Trophoblast cell (in vitro differentiated cells and primary cell): ENCODE measurements around the gene SIPA1L3.

Source experiments
- DNase-seq, 2 donors: peaks; one replicate each; pipeline ENCODE4 v3.0.0-alpha.2; 2016
- H2AFZ ChIP-seq: 2 replicates; pipeline ENCODE4 v1.6.1; 2013; ENCODE audit warnings: low read length, moderate library complexity, mild to moderate bottlenecking; ENCODE audit not compliant: insufficient read depth, poor library complexity
- H2AK5ac ChIP-seq: 2 replicates; pipeline ENCODE4 v1.6.1; 2013; ENCODE audit warnings: mild to moderate bottlenecking, low read length
- H2BK120ac ChIP-seq: 2 replicates; pipeline ENCODE4 v1.6.1; 2013; ENCODE audit warnings: low read length, mild to moderate bottlenecking, moderate library complexity; ENCODE audit not compliant: insufficient read depth, poor library complexity
- H2BK12ac ChIP-seq: 2 replicates; pipeline ENCODE4 v1.6.1; 2013; ENCODE audit warnings: mild to moderate bottlenecking, low read length, moderate library complexity
- H2BK5ac ChIP-seq: 2 replicates; pipeline ENCODE4 v1.6.1; 2013; ENCODE audit warnings: low read length, low read depth, moderate library complexity, mild to moderate bottlenecking; ENCODE audit not compliant: poor library complexity
- H3K14ac ChIP-seq: 2 replicates; pipeline ENCODE4 v1.6.1; 2013; ENCODE audit warnings: mild to moderate bottlenecking, low read length
- H3K18ac ChIP-seq: 2 replicates; pipeline ENCODE4 v1.6.1; 2013; ENCODE audit warnings: mild to moderate bottlenecking, low read length
- H3K23ac ChIP-seq: 2 replicates; pipeline ENCODE4 v1.6.1; 2013; ENCODE audit warnings: low read length
- H3K27ac ChIP-seq: 2 replicates; pipeline ENCODE4 v1.5.1; 2013; ENCODE audit warnings: low read depth, mild to moderate bottlenecking, inconsistent platforms, low read length, moderate library complexity
- H3K27me3 ChIP-seq: 2 replicates; pipeline ENCODE4 v1.6.1; 2013; ENCODE audit warnings: inconsistent platforms, mild to moderate bottlenecking, low read length, moderate library complexity; ENCODE audit not compliant: insufficient read depth
- H3K36me3 ChIP-seq, 2 experiments: 1 replicate in 1 of 2; 2 replicates in 1 of 2; pipeline ENCODE4 v1.6.1; 2013; ENCODE audit warnings: low read length in 2 of 2, mild to moderate bottlenecking in 2 of 2, moderate library complexity in 1 of 2; ENCODE audit not compliant: insufficient read depth in 2 of 2, control insufficient read depth in 1 of 2
- H3K4ac ChIP-seq: 2 replicates; pipeline ENCODE4 v1.6.1; 2013; ENCODE audit warnings: low read depth, mild to moderate bottlenecking, low read length, moderate library complexity
- H3K4me1 ChIP-seq, 2 experiments: 1 replicate in 1 of 2; 2 replicates in 1 of 2; pipeline ENCODE4 v1.6.1; 2013; ENCODE audit warnings: low read length in 2 of 2, mild to moderate bottlenecking in 2 of 2, moderate library complexity in 1 of 2; ENCODE audit not compliant: insufficient read depth in 2 of 2, control insufficient read depth in 1 of 2
- H3K4me2 ChIP-seq: 2 replicates; pipeline ENCODE4 v1.6.1; 2013; ENCODE audit warnings: inconsistent platforms, mild to moderate bottlenecking, low read length, moderate library complexity
- H3K4me3 ChIP-seq: 2 replicates; pipeline ENCODE4 v1.5.1; 2013; ENCODE audit warnings: mild to moderate bottlenecking, low read depth, low read length, inconsistent platforms
- H3K79me1 ChIP-seq: one replicate; pipeline ENCODE4 v1.6.1; 2013; ENCODE audit warnings: low read length
- H3K79me2 ChIP-seq: 2 replicates; pipeline ENCODE4 v1.6.1; 2013; ENCODE audit warnings: low read length, mild to moderate bottlenecking; ENCODE audit not compliant: control insufficient read depth, insufficient read depth, poor library complexity
- H3K9ac ChIP-seq: 2 replicates; pipeline ENCODE4 v1.6.1; 2013; ENCODE audit warnings: mild to moderate bottlenecking, low read length
- H3K9me3 ChIP-seq: 2 replicates; pipeline ENCODE4 v1.6.1; 2013; ENCODE audit warnings: low read depth, mild to moderate bottlenecking, control low read depth, inconsistent platforms, low read length; ENCODE audit not compliant: insufficient read depth
- H4K12ac ChIP-seq: 2 replicates; pipeline ENCODE4 v1.6.1; 2013; ENCODE audit warnings: low read depth, mild to moderate bottlenecking, low read length, moderate library complexity
- H4K8ac ChIP-seq: 2 replicates; pipeline ENCODE4 v1.6.1; 2013; ENCODE audit warnings: low read depth, mild to moderate bottlenecking, low read length, moderate library complexity
- H4K91ac ChIP-seq: one replicate; pipeline ENCODE4 v1.6.1; 2013; ENCODE audit warnings: low read depth, mild to moderate bottlenecking, low read length, moderate library complexity
- WGBS: extraction: QIAGEN DNeasy Blood & Tissue Kit; methylation state at CpG from one replicate; pipeline ENCODE4 v1.1.7; 2013; ENCODE audit warnings: missing lambda C conversion rate; ENCODE audit not compliant: insufficient read length, insufficient coverage; ENCODE audit errors: extremely low coverage; 5-methylcytosine and 5-hydroxymethylcytosine counted together

SIPA1L3 gene

GRCh38 chr19:38221421-38221820 is 314.4 kb downstream of the SIPA1L3 start:
- Histone ChIP-seq H3K9me3 (peaks cover 4% of the 10 kb centered on the region), H2BK5ac (no peak overlapping the region), H4K8ac (no peak overlapping the region), H2BK12ac (no peak overlapping the region), H3K14ac (no peak overlapping the region), H3K4ac (no peak overlapping the region), H3K79me1 (no peaks in the 10 kb centered on the region), H3K18ac (no peak overlapping the region), H3K4me1 (peaks cover 5 to 8% of the 10 kb centered on the region in 2 experiments), H4K12ac (no peak overlapping the region), H3K27me3 (no peaks in the 10 kb centered on the region), H2AK5ac (no peak overlapping the region), H3K27ac (no peak overlapping the region), H3K4me2 (no peak overlapping the region), H3K4me3 (no peak overlapping the region), H3K36me3 (peaks cover 0 to 1% of the 10 kb centered on the region in 2 experiments), H4K91ac (no peak overlapping the region), H3K23ac (no peak overlapping the region), H2AFZ (no peak overlapping the region), H2BK120ac (no peak overlapping the region), H3K79me2 (peaks cover 2% of the 10 kb centered on the region), H3K9ac (no peak overlapping the region)
- no CpG with 5 or more reads among the region's 6 CpGs for WGBS
- DNase-seq: no peak

GRCh38 chr19:38221919-38222830 is 315.2 kb downstream of the SIPA1L3 start:
- no peaks in the 10 kb centered on the region for H3K27me3 ChIP-seq
- no peak overlapping the region for H3K27ac ChIP-seq
- no peak overlapping the region for H3K9ac ChIP-seq
- H2BK5ac ChIP-seq: no peak overlapping the region
- H3K79me1 ChIP-seq: no peaks in the 10 kb centered on the region
- no peak overlapping the region for H3K18ac ChIP-seq
- H2BK12ac ChIP-seq: no peak overlapping the region
- H3K4me3 ChIP-seq: no peak overlapping the region
- H2AFZ ChIP-seq: no peak overlapping the region
- no peak overlapping the region for H3K4me2 ChIP-seq
- DNase-seq: no peak
- no peak overlapping the region for H4K8ac ChIP-seq
- H3K4me1 ChIP-seq: peaks cover 5 to 8% of the 10 kb centered on the region in 2 experiments
- no peak overlapping the region for H2AK5ac ChIP-seq
- H3K79me2 ChIP-seq: peaks cover 2% of the 10 kb centered on the region
- H4K91ac ChIP-seq: no peak overlapping the region
- WGBS: no CpG with 5 or more reads among the region's 64 CpGs
- peaks cover 4% of the 10 kb centered on the region for H3K9me3 ChIP-seq
- no peak overlapping the region for H4K12ac ChIP-seq
- no peak overlapping the region for H3K23ac ChIP-seq
- no peak overlapping the region for H3K4ac ChIP-seq
- H2BK120ac ChIP-seq: no peak overlapping the region
- H3K36me3 ChIP-seq: peaks cover 0 to 1% of the 10 kb centered on the region in 2 experiments
- H3K14ac ChIP-seq: no peak overlapping the region

GRCh38 chr19:38223119-38223523 is 316.1 kb downstream of the SIPA1L3 start:
- peaks cover 7% of the 10 kb centered on the region for H3K27me3 ChIP-seq
- no peak overlapping the region for H3K27ac ChIP-seq
- no peak overlapping the region for H3K18ac ChIP-seq
- H3K9me3 ChIP-seq: peaks cover 4% of the 10 kb centered on the region
- no peak overlapping the region for H2AK5ac ChIP-seq
- H4K12ac ChIP-seq: no peak overlapping the region
- H3K4ac ChIP-seq: no peak overlapping the region
- H3K9ac ChIP-seq: no peak overlapping the region
- no peak for DNase-seq
- H3K23ac ChIP-seq: no peak overlapping the region
- H3K79me2 ChIP-seq: peaks cover 2% of the 10 kb centered on the region
- no peak overlapping the region for H4K91ac ChIP-seq
- peaks cover 5 to 8% of the 10 kb centered on the region in 2 experiments for H3K4me1 ChIP-seq
- H2BK12ac ChIP-seq: no peak overlapping the region
- no peak overlapping the region for H3K4me3 ChIP-seq
- no CpG with 5 or more reads among the region's 3 CpGs for WGBS
- no peak overlapping the region for H2BK5ac ChIP-seq
- H3K14ac ChIP-seq: no peak overlapping the region
- H2AFZ ChIP-seq: no peak overlapping the region
- peaks cover 0 to 1% of the 10 kb centered on the region in 2 experiments for H3K36me3 ChIP-seq
- no peak overlapping the region for H2BK120ac ChIP-seq
- H3K4me2 ChIP-seq: no peak overlapping the region
- H3K79me1 ChIP-seq: no peaks in the 10 kb centered on the region
- no peak overlapping the region for H4K8ac ChIP-seq

- Histone ChIP-seq H2BK5ac (no peak overlapping the region), H3K4me3 (peak overlapping the region; percentile 79), H3K4me2 (peak overlapping the region; percentile 99), H2BK12ac (no peak overlapping the region), H3K9me3 (peaks cover 4% of the 10 kb centered on the region), H3K27me3 (peaks cover 10% of the 10 kb centered on the region), H3K27ac (no peak overlapping the region), H4K91ac (no peak overlapping the region), H4K12ac (no peak overlapping the region), H4K8ac (peak overlapping the region; percentile 62), H3K4ac (peak overlapping the region; percentile 35), H3K9ac (no peak overlapping the region), H3K36me3 (no peaks in the 10 kb centered on the region), H2AK5ac (no peak overlapping the region), H2BK120ac (no peak overlapping the region), H2AFZ (peak overlapping the region; percentile 96), H3K23ac (no peak overlapping the region), H3K79me2 (peaks cover 2% of the 10 kb centered on the region), H3K79me1 (no peaks in the 10 kb centered on the region), H3K4me1 (peaks cover 6 to 8% of the 10 kb centered on the region in 2 experiments), H3K14ac (no peak overlapping the region), H3K18ac (no peak overlapping the region)
- no CpG with 5 or more reads among the region's 13 CpGs for WGBS
- no peak for DNase-seq
Measured at GRCh38 chr19:38223617-38224013, 316.6 kb downstream of the SIPA1L3 start.
